Breast epithelium (tissue), 4 donors: Measurements from ENCODE around the gene NOTO. TPM values are rescaled to one million over a fixed set of nuclear protein-coding genes. Genes with fewer than 3 reads are reported as not detected.

Experiments
- DNase-seq, 2 donors: peaks; one replicate each; pipeline ENCODE4 v3.0.0-alpha.2; 2019; ENCODE audit warnings: low spot score in 2 of 2
- H3K27ac ChIP-seq, 2 donors: fragments of 200-600 bp; sonication (generic) in 1 of 2; one replicate each; pipeline ENCODE4 v1.5.1; 2016 to 2019; ENCODE audit warnings: mild to moderate bottlenecking in 1 of 2
- H3K27me3 ChIP-seq, 2 donors: fragments of 200-600 bp; sonication (generic) in 1 of 2; one replicate each; pipeline versions ENCODE4 v1.5.1 to v1.6.0; 2017 to 2019; ENCODE audit warnings: control low read depth in 1 of 2, mild to moderate bottlenecking in 1 of 2
- H3K36me3 ChIP-seq: fragments of 200-600 bp; one replicate; pipeline ENCODE4 v1.5.1; 2019
- H3K4me1 ChIP-seq, 2 donors: fragments of 200-600 bp; sonication (generic); one replicate each; pipeline ENCODE4 v1.5.1; 2016 to 2019; ENCODE audit warnings: control low read depth in 1 of 2
- H3K4me3 ChIP-seq, 3 donors: fragments of 200-600 bp; sonication (generic); 1 replicate in 2 of 3; 2 replicates in 1 of 3; pipeline ENCODE4 v1.5.1; 2016 to 2019; ENCODE audit warnings: mild to moderate bottlenecking in 3 of 3, moderate library complexity in 2 of 3
- H3K9me3 ChIP-seq, 2 donors: fragments of 200-600 bp; sonication (generic) in 1 of 2; one replicate each; pipeline ENCODE4 v1.5.1; 2016 to 2019; ENCODE audit warnings: control low read depth in 1 of 2
- CTCF ChIP-seq, 3 donors: fragments of 450-650 bp; IDR thresholded peaks; one replicate each; pipeline ENCODE4 v1.5.1; 2016 to 2017; ENCODE audit warnings: antibody characterized with exemption in 3 of 3, mild to moderate bottlenecking in 3 of 3, moderate library complexity in 3 of 3
- POLR2AphosphoS5 ChIP-seq, 3 donors: sonication (generic); formaldehyde crosslinking; IDR thresholded peaks; one replicate each; pipeline ENCODE4 v1.6.1; 2017; ENCODE audit warnings: antibody characterized with exemption in 3 of 3
- intact Hi-C: fragments of 100-400 bp; cut with DNase I; formaldehyde crosslinking; loops from one replicate; pipeline ENCODE4 v1.15.1; 2023; ENCODE audit warnings: low total_unique reads
- total RNA-seq, 3 donors: library from RNA; depleted of rRNA; stranded (reverse); fragments of >200 nt; gene quantifications; one replicate each; pipeline ENCODE4 v1.1.0, GENCODE V29; 2016

NOTO gene
- total RNA-seq, 3 donors from 2014 or later, result not detected

GRCh38 chr2:73260338-73260984, 58.1 kb downstream of the NOTO start:
- H3K4me3 ChIP-seq, result no peak overlapping the region
- no peak overlapping the region for H3K27ac ChIP-seq
- no peaks in the 10 kb centered on the region for H3K27me3 ChIP-seq
- no peaks in the 10 kb centered on the region for H3K9me3 ChIP-seq
- TF ChIP-seq CTCF (IDR thresholded peaks at IDR 0.05) (peak in 1 of 3 donors; percentile 22), POLR2AphosphoS5 (IDR thresholded peaks at IDR 0.05) (no peak)
- intact Hi-C loops, result no loop called here
- H3K4me1 ChIP-seq, result no peaks in the 10 kb centered on the region
- no peaks in the 10 kb centered on the region for H3K36me3 ChIP-seq
- DNase-seq, result no peak

Other genes with a start within 250 kb of the NOTO start
- gene SFXN5, start 130.9 kb upstream of the NOTO start, total RNA-seq, result 10 to 100 TPM in 2 of 3 donors, 1 to 10 TPM in 1; 6.7 to 19.6 (median 12.8) TPM
- 10 to 100 TPM; 20.6 to 27.4 (median 26.5) TPM for gene RAB11FIP5, start 89.6 kb upstream of the NOTO start, total RNA-seq
- gene SMYD5, start 11.7 kb downstream of the NOTO start, total RNA-seq, result 10 to 100 TPM; 14.1 to 21.6 (median 18.3) TPM
- gene PRADC1, start 30.7 kb downstream of the NOTO start, total RNA-seq, result 10 to 100 TPM; 21.6 to 49.6 (median 25.6) TPM
- 100 to 1,000 TPM; 180 to 223 (median 187) TPM for gene CCT7, start 31.7 kb downstream of the NOTO start, total RNA-seq
- gene FBXO41, start 81.9 kb downstream of the NOTO start, total RNA-seq, result 1 to 10 TPM; 1.6 to 4.0 (median 3.9) TPM
- gene EGR4, start 91.0 kb downstream of the NOTO start, total RNA-seq, result not detected
- 10 to 100 TPM; 38.7 to 53.1 (median 40.6) TPM for gene ALMS1, start 183.3 kb downstream of the NOTO start, total RNA-seq